Measurements from ENCODE around the gene RAPGEF6. TPM values are rescaled to one million over a fixed set of nuclear protein-coding genes. Genes with fewer than 3 reads are reported as not detected.

The RAPGEF6 gene
- total and polyA plus RNA-seq, 2 of the 4 experiments (the other 2 are of a cell fraction) = 5.8 to 18.8 TPM

GRCh38 chr5:131381777-131382176 lies 253.3 kb downstream of the RAPGEF6 start:
- ChIA-PET CTCF (interaction anchor here (0.6 kb wide), 1 partner anchor 115 kb away, joined by 3 read pairs; no protein-coding TSS in a partner anchor), POLR2A (ENCODE audit: unreplicated experiment) (no interaction called here)
- Histone ChIP-seq H4K91ac (ENCODE audit: insufficient read depth, low read depth, low read length) (no peak overlapping the region), H2BK120ac (ENCODE audit: low read depth, low read length) (no peak overlapping the region), H2BK15ac (ENCODE audit: low read depth, low read length) (no peak overlapping the region), H2AK9ac (replicated peaks; ENCODE audit: low read depth, low read length, poor library complexity) (no peak overlapping the region), H3K36me3 (ENCODE audit: control insufficient read depth, insufficient read depth, low read length) (peaks cover 2% of the 10 kb centered on the region; the same call in 1 of the 2 replicates), H3K27me3 (ENCODE audit: control insufficient read depth, insufficient read depth, low read length) (no peaks in the 10 kb centered on the region), H3K4me2 (ENCODE audit: low read depth, low read length) (no peak overlapping the region), H3K9ac (ENCODE audit: low read depth, low read length) (no peak overlapping the region), H4K8ac (ENCODE audit: low read depth in 2 of 2, low read length in 2 of 2) (no peak overlapping the region), H4K20me1 (ENCODE audit: insufficient read depth, low read length) (peaks cover 5% of the 10 kb centered on the region; the same call in 1 of the 2 replicates), H3K56ac (ENCODE audit: extremely low read depth, insufficient read depth, low read length) (no peak overlapping the region), H3K79me1 (ENCODE audit: low read depth in 1 of 2, low read length in 2 of 2) (peaks cover 30 to 56% of the 10 kb centered on the region in 2 experiments), H3K4me1 (ENCODE audit: control insufficient read depth, insufficient read depth, low read length) (peaks cover 20% of the 10 kb centered on the region), H2AFZ (replicated peaks; ENCODE audit: low read length, poor library complexity) (no peak overlapping the region), H2AK5ac (ENCODE audit: low read depth, low read length) (no peak overlapping the region), H2BK20ac (ENCODE audit: low read depth, low read length) (no peak overlapping the region), H3K27ac (ENCODE audit: insufficient read depth, low read length) (no peak overlapping the region), H3K9me1 (ENCODE audit: insufficient read depth, low read length) (peaks cover 8% of the 10 kb centered on the region; the same call in 1 of the 2 replicates), H3K4ac (ENCODE audit: low read depth, low read length) (no peak overlapping the region), H3K4me3 (ENCODE audit: insufficient read depth, low read depth, low read length) (no peak overlapping the region), H3K14ac (replicated peaks; ENCODE audit: low read depth, low read length) (no peak overlapping the region), H4K5ac (ENCODE audit: low read depth, low read length) (no peak overlapping the region), H2BK5ac (ENCODE audit: low read depth, low read length, poor library complexity, severe bottlenecking) (no peak overlapping the region), H3K23ac (ENCODE audit: low read depth, low read length) (no peak overlapping the region), H3K9me3 (ENCODE audit: control insufficient read depth, insufficient read depth, low read length) (no peaks in the 10 kb centered on the region), H3K18ac (ENCODE audit: low read depth, low read length) (no peak overlapping the region)
- TF ChIP-seq RFX5 (IDR thresholded peaks at IDR 0.05; ENCODE audit: low read depth, low read length) (no peak), FOS (IDR thresholded peaks at IDR 0.05; ENCODE audit: low read depth, low read length) (no peak), RAD21 (IDR thresholded peaks at IDR 0.05; ENCODE audit: low read length) (no peak)
- BruUV-seq (replicated peaks) = no TSS peak
- in situ Hi-C loops (cut with MboI; ENCODE audit: low sequenced_read_pairs) = loop anchor here (10.0 kb wide), 1 partner anchor 217 kb away; the partner anchor contains the start of gene HINT1
- dilution Hi-C loops (cut with HindIII; ENCODE audit: low sequenced_read_pairs, unreplicated experiment) = no loop called here
- intact Hi-C loops (cut with micrococcal nuclease) = loop anchor here (5.0 kb wide), 1 partner anchor 114 kb away; no protein-coding TSS in a partner anchor
- DNase-seq (no peak), ATAC-seq (ENCODE audit: low read depth) (no peak)
- 100% methylated on average over 1 of the region's 2 CpGs; no CpG with 5 or more reads in 1 of the 2 experiments for WGBS, 2 experiments (ENCODE audit: extremely low coverage in 2 of 2, insufficient read length in 1 of 2)

Measured in IMR-90 (cell line).